GM19463 (cell line): ENCODE data around the gene MRPS6.

Experiments used
- ATAC-seq: cut with Tn5 transposase; IDR thresholded peaks from one replicate; pipeline ENCODE4 v1.9.1; 2021; ENCODE audit warnings: mild to moderate bottlenecking, moderate library complexity; ENCODE audit not compliant: unreplicated experiment

MRPS6 gene

DNA sequence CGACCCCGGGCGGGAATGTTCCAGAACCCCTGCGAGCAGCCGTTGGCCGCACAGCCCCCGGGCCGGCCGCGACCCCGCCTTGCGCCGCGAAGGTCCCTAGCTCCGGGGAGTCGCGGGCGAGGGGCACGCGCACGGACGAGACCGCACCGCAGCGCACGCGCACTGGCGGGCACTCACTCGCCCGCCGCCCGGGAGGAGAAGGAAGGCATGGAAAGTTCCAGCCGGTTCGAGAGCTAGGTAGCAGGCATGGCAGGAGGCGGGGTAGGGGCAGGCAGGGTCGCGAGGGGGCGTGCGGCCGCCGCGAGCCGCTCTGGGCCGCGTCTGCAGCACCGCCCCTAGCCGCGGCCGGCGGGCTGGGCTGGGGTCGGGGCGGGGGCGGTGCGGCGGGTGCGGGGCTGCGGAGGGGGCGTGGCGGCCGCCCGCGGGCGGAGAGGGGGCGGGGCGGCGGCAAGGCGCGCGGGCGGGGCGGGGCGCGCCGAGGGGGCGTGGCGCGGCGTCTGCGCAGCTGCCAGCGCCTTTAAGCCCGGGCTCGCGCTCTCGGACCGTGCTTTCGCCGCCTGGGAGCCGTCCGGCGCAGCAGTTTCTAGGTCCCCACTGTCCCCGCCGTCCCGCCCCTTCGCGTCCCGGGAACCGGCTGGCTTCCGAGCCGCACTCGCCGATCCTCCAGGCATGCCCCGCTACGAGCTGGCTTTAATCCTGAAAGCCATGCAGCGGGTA is at the start of gene MRPS6, which contains the start of gene SLC5A3:
TSS of gene MRPS6 (plus strand) at position 547 of the 717 bp plus-strand sequence. CDS start at position 670, 123 bp downstream.
TSS of gene SLC5A3 (plus strand) at position 547 of the 717 bp plus-strand sequence. CDS start 21,621 bp downstream, outside the sequence.
- peak; percentile 73 for ATAC-seq

DNA sequence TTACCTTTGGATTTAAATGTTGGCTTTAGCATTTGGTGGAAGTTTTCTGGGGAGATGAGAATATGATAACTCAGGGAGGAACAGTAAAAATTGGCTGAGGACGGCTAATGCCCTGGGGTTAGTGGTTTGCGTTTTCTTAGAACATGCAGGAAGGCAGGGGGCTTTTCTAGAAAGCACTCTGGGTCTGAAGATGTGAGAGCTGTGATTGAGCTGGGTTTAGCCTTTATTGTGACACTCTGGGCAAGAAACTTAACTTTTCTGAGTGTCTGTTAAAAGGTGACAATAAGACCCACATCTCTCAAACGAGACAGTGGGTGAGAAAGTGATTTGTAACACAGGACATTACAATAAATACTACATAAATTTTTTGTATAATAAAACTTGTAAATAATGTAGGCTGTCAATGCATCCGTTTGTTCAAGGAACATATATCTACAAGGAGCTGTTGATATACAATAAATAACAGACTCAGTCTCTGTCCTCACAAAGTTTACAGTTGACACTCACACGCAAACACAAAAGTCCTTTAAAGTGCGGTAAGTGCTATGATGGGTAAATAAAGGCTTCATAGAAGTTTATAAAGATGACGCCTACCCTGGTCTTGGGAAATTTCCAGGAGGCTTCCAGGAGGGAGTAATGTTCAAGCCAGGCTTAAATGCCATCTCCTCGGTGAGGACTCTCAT is 49.5 kb upstream of the MRPS6 start:
- no peak for ATAC-seq

DNA sequence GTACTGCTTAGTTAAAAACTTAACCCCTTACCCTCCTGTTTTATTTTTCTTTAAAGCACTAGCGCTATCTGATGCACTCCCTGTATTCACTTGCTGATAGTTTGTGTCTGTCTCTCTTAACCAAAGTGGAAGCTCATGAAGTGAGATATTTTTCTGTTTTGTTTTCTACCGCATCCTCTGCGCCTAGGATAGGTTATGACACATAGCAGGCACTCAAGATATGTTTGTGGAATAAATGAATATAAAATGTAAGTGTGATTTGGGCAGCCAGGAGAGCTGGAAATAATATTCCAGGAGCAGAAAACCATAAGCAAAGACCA is 49.0 kb upstream of the MRPS6 start:
- ATAC-seq = no peak

DNA sequence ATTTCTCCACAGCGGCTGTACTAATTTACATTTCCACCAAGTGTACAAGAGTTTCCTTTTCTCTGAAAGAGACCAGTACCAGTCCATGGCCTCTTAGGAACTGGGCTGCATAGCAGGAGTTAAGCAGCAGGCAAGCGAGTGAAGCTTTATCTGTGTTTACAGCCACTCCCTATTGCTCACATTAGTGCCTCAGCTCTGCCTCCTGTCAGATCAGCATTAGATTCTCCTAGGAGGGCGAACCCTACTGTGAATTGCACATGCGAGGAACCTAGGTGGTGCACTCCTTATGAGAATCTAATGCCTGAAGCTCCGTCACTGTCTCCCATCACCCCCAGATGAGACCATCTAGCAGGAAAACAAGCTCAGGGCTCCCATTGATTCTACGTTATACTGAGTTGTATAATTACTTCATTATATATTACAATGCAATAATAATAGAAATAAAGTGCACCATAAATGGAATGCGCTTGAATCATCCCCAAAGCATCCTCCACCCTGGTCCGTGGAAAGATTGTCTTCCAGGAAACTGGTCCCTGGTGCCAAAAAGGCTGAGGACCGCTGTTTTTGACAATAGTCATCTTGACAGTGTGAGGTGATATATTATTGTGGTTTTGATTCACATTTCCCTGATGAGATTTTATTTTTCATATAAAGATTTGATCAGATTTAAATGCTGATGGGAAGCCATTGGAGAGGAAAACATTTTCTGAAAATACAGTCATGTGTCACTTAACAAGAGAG is 45.5 kb upstream of the MRPS6 start:
- no peak for ATAC-seq

DNA sequence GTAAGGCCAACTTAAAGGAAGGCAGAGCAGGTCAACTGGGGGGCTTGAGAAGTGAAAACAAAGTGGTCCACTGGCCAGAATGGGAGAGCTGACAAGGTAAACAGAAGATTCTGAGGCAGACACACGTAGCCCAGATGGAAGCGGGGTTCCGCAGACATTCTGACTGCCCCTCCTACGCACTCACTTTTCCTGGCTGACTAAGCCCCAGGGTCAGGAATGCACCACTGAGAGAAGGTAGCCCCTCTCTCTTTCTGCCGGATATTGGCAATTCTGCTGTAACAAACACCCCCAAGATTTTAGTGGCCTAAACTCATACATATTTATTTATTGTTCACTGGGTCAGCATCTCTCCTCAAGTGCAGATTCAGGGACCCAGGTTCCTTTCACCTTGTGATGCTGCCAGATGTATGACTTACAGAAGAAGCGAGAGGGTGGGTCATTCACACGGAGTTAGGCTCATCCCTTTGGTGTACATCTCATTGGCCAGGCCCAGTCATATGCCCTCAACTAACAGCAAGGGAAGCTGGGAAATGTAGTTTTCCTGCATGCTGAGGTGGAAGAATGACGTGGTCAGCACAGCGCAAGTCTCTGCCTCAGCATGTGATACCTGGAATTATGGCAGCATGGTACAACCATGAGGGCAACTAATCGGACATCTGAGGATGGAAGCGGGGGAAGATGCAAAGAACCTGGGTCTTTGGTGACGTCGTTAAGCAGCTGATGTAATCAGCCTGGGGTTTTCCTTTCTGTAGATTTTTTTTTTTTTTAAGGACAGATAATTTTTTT is 43.4 kb upstream of the MRPS6 start:
- peak; percentile 86 for ATAC-seq

DNA sequence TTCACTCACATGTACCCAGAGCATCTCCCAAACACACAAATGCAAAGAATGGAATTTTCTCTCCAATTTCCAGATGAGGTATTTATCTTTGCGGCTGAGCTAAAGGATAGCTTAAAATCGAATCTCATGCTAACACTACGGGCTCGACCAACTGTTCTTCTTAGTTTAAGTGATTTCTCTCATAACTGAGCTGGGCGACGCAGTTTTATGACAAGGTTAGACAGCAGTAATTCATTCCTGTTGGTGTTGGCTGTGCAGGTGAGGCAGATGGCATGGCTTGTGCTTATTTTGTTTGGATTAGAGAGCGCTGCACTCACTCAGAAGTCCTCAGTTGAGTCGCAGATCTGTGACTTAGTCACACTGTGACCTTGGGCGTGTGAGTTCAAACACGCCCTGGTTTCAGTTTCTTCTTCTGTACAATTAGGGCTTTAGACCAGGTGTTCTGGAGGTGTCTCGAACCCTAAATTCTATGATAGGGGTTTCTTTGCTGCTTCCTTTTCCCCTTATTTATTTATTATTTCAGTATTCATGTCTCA is 41.5 kb upstream of the MRPS6 start:
- peak; percentile 76 for ATAC-seq

DNA sequence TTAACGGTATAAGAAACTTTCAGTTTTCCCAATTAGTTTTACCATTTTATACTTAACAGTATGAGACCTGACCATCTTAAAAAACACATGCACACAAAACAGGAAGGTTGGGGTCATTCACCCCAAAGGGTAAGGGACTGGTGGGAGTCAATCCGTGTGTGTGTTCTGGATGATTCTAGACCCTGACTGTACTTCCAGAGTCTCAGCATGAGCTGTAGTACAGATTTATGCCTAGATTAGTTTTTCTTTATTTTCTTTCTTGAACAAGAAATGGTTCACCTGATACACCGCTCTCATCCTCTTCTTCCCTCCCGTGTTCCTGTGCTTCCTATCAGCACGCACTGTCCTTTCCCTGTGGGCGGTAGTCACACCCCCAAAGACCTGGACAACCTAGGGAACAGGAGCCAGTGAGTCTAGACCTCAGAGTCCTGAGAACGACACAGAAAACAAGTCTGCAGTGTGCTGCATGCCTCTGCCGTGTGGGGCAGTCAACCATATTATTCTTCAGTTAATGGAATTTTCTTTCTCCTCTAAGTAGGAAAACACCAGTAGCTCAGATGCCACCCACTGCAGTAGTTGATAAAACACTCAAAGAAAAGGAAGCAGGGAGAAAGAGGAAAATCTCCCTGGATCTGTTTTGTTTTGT is 38.9 kb upstream of the MRPS6 start:
- ATAC-seq = no peak

DNA sequence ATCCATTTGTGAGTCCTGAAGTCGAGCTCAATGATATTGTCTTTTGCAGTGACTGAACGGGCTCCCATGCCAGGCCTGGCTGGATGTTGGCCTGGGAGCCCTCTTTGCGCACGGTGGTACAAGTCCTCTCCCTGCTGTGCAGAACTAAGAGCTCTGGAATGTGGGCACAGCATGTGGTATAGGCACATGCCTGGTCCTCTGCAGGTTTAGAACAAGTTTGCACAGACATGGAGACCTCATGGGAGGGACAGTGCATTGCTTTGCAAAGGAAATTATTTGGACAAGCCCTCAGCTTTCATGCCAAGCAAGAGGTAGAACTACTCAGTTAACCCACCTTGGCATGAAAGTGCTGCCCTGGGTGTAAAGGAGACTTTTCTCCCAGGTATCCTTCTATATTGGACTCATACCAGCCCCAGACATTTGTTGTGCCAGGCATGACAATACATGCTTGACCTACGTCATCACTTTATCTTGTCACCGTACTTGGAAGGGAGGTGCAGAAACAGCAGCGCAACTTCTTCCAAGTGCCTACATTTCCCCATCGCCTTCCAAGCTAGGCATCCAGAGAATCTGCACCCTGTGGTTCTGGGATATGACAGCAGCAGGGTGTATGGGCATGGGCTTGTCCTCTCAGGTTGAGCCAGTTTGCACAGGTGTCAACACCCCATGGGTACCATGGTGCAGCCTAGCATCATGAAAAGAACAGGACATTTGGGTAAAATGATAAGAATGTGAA is 37.6 kb upstream of the MRPS6 start:
- no peak for ATAC-seq

DNA sequence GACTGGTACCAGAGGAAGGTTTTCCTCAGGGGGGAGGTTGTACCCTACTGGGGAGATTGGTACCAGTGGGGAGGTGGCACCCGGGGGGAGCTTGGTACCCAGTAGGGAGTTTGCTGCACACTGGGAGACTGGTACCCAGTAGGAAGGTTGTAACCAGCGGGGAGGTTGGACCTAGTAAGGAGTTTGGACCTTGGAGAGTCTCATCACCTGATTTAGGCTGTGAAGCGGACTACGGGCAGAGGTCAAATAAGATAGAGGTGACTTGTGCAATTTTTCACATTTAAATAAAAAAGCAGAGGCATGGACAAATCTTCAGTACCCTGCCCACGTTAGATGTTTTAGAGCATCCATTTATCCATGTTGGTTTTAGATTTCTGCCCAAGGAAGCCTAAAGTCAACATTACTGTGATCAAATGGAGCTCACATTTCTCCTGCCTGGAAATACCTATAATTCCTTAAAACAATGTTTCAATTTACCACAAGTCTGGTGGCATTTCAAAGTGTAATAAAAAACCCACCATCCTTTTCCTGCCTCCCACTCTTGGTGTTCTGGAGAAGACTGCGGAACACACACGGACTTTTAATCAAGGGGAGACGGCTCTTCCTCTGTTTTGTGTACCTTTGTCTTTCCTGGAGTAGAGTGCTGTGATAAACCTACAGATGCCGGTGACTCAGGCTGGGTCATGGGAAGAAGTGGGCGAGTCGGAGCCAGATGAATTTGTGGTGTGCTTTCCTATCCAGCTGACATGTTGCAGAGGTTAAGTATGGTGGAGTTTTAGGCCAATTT is 36.2 kb upstream of the MRPS6 start:
- ATAC-seq = no peak

DNA sequence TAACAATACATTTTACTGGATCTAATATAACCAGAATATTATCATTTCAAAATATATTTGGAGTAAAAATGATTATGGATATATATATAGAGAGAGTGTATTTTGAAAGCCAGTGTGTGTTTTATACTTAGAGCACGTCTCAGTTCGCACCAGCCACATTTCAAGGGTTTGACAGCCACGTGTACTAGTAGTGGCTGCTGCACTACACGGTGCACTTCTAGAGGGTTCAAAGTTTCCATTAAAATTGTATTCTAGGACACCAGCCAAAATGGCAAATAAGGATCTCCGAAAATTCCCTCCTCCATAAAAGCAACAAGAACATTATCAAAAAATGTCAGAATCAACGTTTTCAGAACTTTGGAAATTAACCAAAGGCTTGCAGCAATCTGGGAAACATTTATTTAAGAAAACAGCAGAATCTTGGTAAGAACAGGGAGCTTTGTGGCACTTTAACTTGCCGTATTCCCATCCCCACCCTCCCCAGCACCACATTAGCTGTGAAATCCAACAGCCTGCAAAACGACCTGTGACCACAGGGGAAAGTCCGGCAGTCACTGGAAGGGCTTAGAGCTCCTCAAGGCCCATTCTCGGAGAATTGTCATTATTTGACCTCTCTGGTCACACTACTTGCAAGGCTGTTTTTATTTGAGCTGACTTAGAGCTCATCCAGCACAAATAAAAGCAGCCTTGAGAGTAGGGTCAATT is 33.5 kb upstream of the MRPS6 start:
- ATAC-seq = no peak

DNA sequence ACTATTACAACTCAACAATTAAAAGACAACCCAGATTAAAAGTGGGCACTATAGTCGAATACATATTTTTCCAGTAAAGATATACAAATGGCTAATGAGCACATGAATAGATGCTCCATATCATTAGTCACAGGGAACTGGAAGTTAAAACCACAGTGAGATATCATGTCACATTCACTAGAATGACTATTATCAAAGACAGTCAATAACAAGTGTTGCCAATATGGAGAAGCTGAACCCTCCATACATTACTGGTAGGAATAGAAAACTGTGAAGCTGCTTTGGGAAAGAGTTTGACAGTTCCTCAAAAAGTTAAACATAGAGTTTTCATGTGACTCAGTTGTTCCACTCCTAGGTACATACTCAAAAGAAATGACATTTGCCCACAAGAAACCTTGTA is 30.6 kb upstream of the MRPS6 start:
- ATAC-seq = no peak

DNA sequence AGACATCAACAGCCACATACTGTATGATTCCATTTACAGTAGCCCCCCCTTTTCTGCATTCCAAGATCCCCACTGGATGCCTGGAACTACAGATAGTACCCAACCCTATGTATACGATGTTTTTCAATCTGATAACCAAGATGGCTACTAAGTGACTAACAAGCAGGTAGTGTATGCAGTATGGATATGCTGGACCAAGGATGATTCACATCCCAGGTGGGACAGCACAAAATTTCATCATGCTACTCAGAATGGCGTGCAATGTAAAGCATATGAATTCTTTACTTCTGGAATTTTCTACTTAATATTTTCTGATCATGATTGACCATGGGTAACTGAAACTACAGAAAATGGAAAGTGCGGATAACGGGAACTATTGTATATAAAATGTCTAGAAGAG is 30.0 kb upstream of the MRPS6 start:
- ATAC-seq = no peak

DNA sequence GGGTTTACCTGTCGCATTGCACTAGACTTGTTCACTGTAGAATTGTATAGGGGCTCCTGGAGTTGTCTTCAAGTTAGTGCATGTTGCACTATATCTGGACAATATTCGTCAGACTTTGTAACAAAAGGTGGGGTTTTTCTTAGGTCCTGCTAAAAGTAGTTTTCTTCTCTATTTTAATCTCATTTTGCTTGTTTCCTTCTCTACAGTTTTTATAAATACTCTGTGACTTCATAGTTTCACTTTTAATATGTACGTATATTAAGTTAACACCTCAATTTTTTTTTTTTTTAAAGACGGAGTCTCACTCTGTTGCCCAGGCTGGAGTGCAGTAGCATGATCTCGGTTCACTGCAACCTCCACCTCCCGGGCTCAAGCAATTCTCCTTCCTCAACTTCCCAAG is 26.5 kb upstream of the MRPS6 start:
- ATAC-seq = no peak

DNA sequence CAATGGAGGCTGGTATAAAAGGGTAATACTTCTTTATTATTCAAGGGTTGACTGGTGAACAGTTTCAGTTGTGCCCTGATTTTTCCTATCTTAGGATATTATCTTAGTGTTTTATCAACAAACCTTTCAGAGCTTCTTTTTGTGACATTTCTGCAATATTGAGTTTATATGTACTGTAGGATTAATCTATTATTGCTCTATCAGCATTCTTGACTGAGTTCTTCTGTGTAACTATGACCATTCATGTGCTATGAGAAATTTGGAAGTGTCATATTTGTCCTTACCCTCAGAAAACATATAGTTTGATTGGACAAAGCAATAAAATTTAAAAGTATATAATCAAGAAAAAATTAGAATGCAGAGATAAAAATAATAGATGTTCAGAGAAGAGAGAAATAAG is 25.5 kb upstream of the MRPS6 start:
- no peak for ATAC-seq

DNA sequence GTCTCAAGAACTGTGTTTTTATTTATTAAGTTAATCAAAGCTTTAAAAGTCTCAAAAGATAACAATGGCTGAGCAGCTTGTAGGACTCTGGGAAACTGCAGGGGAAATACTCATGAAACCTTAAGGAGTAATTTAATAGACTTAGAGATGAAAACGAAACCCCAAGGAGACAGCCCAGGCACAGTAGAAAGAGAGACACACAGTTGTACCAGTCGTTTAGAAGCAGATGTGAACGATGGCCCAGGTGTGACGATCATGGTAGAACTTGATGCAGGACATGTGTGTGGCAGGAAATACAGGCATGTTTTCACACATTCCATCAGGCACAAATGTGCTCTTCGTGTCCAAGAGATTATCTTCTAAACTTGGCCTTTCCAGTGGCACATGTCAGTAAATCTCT is 21.2 kb upstream of the MRPS6 start:
- ATAC-seq = no peak

DNA sequence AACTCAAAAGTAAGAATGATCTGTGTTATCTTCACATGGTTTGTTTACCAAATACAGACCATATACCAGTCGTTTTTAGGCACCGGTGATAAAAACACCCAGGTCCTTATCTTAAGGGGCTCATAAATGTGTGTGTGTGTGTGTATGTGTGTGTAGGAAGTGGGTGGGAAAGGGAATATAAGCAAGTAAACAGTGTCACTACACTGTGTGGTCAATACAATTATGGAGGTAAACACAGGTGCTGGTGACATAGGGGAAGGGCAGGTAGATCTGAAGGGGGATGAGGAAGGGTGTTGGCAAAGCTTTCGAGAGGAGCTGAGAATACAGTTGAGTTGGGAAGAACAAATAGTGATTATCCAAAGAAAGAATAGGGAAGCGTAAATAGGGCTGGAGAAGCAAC is 19.1 kb upstream of the MRPS6 start:
- ATAC-seq = no peak

DNA sequence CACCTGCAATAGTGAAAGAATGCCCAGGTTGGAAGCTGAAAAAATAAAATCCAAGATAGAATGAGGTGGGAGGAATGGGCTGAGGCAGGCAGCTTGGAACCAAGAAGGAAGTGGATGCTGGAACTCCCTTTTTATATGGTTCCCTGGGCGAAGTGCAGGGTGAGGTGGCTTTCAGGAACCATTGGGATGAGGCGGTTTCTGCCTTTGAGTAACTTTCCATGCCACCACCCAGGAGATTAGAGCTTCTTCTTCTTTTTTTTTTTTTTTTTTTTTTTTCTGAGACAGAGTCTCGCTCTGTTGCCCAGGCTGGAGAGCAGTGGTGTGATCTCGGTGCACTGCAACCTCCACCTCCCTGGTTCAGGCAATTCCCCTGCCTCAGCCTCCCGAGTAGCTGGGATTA is 17.8 kb upstream of the MRPS6 start:
- no peak for ATAC-seq

DNA sequence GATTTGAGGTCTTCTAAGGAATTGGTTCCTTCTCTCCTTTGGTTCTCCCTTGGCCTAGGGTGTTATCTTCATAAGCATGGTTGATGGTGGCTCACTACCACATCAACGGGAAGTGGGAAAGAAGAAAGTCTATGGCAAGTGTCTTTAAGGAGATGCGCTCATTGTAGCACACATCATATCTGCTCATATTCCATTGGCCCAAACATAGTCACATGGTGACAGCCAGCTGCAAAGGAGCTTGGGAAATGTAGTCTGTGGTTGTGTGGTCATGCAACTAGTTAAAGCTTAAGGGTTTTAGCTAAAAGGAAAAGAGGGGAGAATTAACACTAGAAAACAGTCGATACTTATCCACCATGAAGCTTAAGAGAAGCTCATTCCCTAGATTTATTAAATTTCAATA is 11.4 kb upstream of the MRPS6 start:
- ATAC-seq = no peak
